Endodermal cell (in vitro differentiated cells): ENCODE data around the gene COX14. TPM values are rescaled to one million over a fixed set of nuclear protein-coding genes. Genes with fewer than 3 reads are reported as not detected.

Experiments
- DNase-seq: peaks from one replicate; pipeline ENCODE4 v3.0.0-alpha.2; 2017
- H3K27ac ChIP-seq: 2 replicates; pipeline ENCODE4 v1.5.1; 2013; ENCODE audit warnings: mild to moderate bottlenecking, low read depth, low read length, moderate library complexity
- H3K27me3 ChIP-seq: 2 replicates; pipeline ENCODE4 v1.6.1; 2013; ENCODE audit warnings: mild to moderate bottlenecking, low read length, moderate library complexity; ENCODE audit not compliant: insufficient read depth, control insufficient read depth, poor library complexity, severe bottlenecking
- H3K36me3 ChIP-seq: 2 replicates; pipeline ENCODE4 v1.7.0; 2013; ENCODE audit warnings: mild to moderate bottlenecking, low read length, moderate library complexity; ENCODE audit not compliant: control insufficient read depth, insufficient read depth
- H3K4me1 ChIP-seq: one replicate; pipeline ENCODE4 v1.7.0; 2013; ENCODE audit warnings: low read length; ENCODE audit not compliant: control insufficient read depth, insufficient read depth
- H3K4me3 ChIP-seq: 2 replicates; pipeline ENCODE4 v1.5.1; 2013; ENCODE audit warnings: mild to moderate bottlenecking, low read length, moderate library complexity
- H3K9ac ChIP-seq: 2 replicates; pipeline ENCODE4 v1.6.1; 2013; ENCODE audit warnings: mild to moderate bottlenecking, low read length, moderate library complexity; ENCODE audit not compliant: poor library complexity, severe bottlenecking; ENCODE audit errors: extremely low read depth
- H3K9me3 ChIP-seq: 2 replicates; pipeline ENCODE4 v1.6.1; 2013; ENCODE audit warnings: mild to moderate bottlenecking, low read length, moderate library complexity; ENCODE audit not compliant: control insufficient read depth
- H3K27ac Mint-ChIP-seq: 2 replicates; pipeline ENCODE4 v1.8.0; 2020; ENCODE audit warnings: mixed read lengths
- H3K27me3 Mint-ChIP-seq: 2 replicates; pipeline ENCODE4 v1.8.0; 2021; ENCODE audit warnings: mild to moderate bottlenecking, mixed read lengths; ENCODE audit not compliant: insufficient read depth
- H3K36me3 Mint-ChIP-seq: 2 replicates; pipeline ENCODE4 v1.8.0; 2020; ENCODE audit warnings: low read depth, mixed read lengths
- H3K4me1 Mint-ChIP-seq: 2 replicates; pipeline ENCODE4 v1.8.0; 2020; ENCODE audit warnings: mixed read lengths
- H3K4me3 Mint-ChIP-seq: 2 replicates; pipeline ENCODE4 v1.8.0; 2020; ENCODE audit warnings: mild to moderate bottlenecking, moderate library complexity, mixed read lengths
- H3K9me3 Mint-ChIP-seq: 2 replicates; pipeline ENCODE4 v1.8.0; 2020; ENCODE audit warnings: mild to moderate bottlenecking, mixed read lengths
- WGBS, 2 experiments: methylation state at CpG; one replicate each; pipeline versions ENCODE4 v1.1.5 to v1.1.7; 2013; ENCODE audit warnings: missing lambda C conversion rate in 2 of 2, mixed read lengths in 1 of 2; ENCODE audit not compliant: insufficient coverage in 1 of 2, insufficient read length in 1 of 2; 5-methylcytosine and 5-hydroxymethylcytosine counted together
- total RNA-seq, 2 donors: library from RNA; stranded (reverse); fragmentation: NEBNext Ultra II Directional in 1 of 2; extraction: Animal tissue kit (Norgen Biotek cat#: 25700) in 1 of 2; gene quantifications; 2 replicates in 1 of 2; 3 replicates in 1 of 2; pipeline ENCODE4 v1.2.1, GENCODE V29; 2021
- TF ChIP-seq, protein P1 (sequence below): fragments of 200-600 bp; sonication (generic); conservative IDR thresholded peaks from 2 replicates; pipeline ENCODE4 v1.5.0; 2021; ENCODE audit warnings: antibody characterized with exemption, mild to moderate bottlenecking

Gene COX14
- total RNA-seq, 2 donors from 2014 or later: 26.0 to 26.7 TPM

- Histone ChIP-seq H3K4me3 (peak overlapping the region; percentile 99), H3K27me3 (no peaks in the 10 kb centered on the region), H3K4me1 (peaks cover 18% of the 10 kb centered on the region), H3K27ac (peak overlapping the region; percentile 85), H3K9ac (peak overlapping the region; percentile 87), H3K36me3 (peaks cover 5% of the 10 kb centered on the region), H3K9me3 (no peaks in the 10 kb centered on the region)
- H3K36me3 Mint-ChIP-seq: peaks cover 16% of the 10 kb centered on the region
- DNase-seq: no peak
- WGBS, 2 experiments: 28 to 31% methylated on average over 18 to 26 of the region's 26 CpGs
- no peaks in the 10 kb centered on the region for H3K9me3 Mint-ChIP-seq
- TF ChIP-seq, protein P1, sequence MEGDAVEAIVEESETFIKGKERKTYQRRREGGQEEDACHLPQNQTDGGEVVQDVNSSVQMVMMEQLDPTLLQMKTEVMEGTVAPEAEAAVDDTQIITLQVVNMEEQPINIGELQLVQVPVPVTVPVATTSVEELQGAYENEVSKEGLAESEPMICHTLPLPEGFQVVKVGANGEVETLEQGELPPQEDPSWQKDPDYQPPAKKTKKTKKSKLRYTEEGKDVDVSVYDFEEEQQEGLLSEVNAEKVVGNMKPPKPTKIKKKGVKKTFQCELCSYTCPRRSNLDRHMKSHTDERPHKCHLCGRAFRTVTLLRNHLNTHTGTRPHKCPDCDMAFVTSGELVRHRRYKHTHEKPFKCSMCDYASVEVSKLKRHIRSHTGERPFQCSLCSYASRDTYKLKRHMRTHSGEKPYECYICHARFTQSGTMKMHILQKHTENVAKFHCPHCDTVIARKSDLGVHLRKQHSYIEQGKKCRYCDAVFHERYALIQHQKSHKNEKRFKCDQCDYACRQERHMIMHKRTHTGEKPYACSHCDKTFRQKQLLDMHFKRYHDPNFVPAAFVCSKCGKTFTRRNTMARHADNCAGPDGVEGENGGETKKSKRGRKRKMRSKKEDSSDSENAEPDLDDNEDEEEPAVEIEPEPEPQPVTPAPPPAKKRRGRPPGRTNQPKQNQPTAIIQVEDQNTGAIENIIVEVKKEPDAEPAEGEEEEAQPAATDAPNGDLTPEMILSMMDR: no peak
- peak overlapping the region; percentile 97 for H3K27ac Mint-ChIP-seq
- H3K4me1 Mint-ChIP-seq: peaks cover 20% of the 10 kb centered on the region
- peak overlapping the region; percentile 92 for H3K4me3 Mint-ChIP-seq
- H3K27me3 Mint-ChIP-seq: no peaks in the 10 kb centered on the region
Observed at GRCh38 chr12:50112456-50113218, 601 bp downstream of the COX14 start.

DNA sequence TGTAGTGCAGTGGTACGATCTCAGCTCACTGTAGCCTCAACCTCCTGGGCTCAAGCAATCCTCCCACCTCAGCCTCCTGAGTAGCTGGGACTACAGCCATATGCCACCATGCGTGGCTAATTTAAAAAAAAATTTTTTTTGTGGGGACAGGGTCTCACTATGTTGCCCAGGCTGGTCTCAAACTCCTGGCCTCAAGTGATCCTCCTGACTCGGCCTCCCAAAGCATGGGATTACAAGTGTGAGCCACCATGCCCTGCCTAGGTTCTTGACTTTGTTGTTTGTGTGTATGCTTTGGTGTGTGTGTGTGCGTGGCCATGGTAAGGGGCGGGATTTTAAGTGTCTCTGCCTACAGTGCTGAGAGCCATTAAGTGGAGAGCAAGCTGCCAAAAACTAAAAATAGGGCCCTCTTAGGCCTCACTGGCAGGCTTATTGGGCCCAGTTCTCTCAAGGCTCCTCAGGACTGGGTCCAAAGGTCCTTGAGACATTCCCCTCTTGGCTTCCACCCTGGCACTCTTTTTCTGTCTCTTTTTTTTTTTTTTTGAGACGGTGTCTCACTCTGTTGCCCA, 5.1 kb downstream of the COX14 start:
- H3K9me3 Mint-ChIP-seq: no peaks in the 10 kb centered on the region
- TF ChIP-seq, protein P1: no peak
- DNase-seq: no peak
- no peak overlapping the region for H3K4me3 ChIP-seq
- H3K27me3 Mint-ChIP-seq: no peaks in the 10 kb centered on the region
- WGBS, 2 experiments: 91 to 94% methylated on average over 3 to 6 of the region's 6 CpGs
- H3K9ac ChIP-seq: no peak overlapping the region
- H3K4me3 Mint-ChIP-seq: no peak overlapping the region
- H3K27ac ChIP-seq: no peak overlapping the region
- peaks cover 7% of the 10 kb centered on the region for H3K4me1 Mint-ChIP-seq
- no peaks in the 10 kb centered on the region for H3K27me3 ChIP-seq
- no peaks in the 10 kb centered on the region for H3K4me1 ChIP-seq
- peaks cover 10% of the 10 kb centered on the region for H3K36me3 ChIP-seq
- no peak overlapping the region for H3K27ac Mint-ChIP-seq
- peaks cover 26% of the 10 kb centered on the region for H3K36me3 Mint-ChIP-seq
- no peaks in the 10 kb centered on the region for H3K9me3 ChIP-seq

- Mint-ChIP-seq H3K9me3 (no peaks in the 10 kb centered on the region), H3K27me3 (no peaks in the 10 kb centered on the region), H3K4me1 (no peaks in the 10 kb centered on the region), H3K27ac (no peak overlapping the region), H3K36me3 (peaks cover 34% of the 10 kb centered on the region), H3K4me3 (no peak overlapping the region)
- no peak overlapping the region for H3K27ac ChIP-seq
- H3K9me3 ChIP-seq: no peaks in the 10 kb centered on the region
- H3K4me3 ChIP-seq: no peak overlapping the region
- H3K36me3 ChIP-seq: peaks cover 10% of the 10 kb centered on the region
- no peak overlapping the region for H3K9ac ChIP-seq
- no peaks in the 10 kb centered on the region for H3K27me3 ChIP-seq
- H3K4me1 ChIP-seq: no peaks in the 10 kb centered on the region
- TF ChIP-seq, protein P1: no peak
- DNase-seq: no peak
- 100% methylated on average over 2 of the region's 2 CpGs; no CpG with 5 or more reads in 1 of the 2 experiments for WGBS, 2 experiments
Observed at GRCh38 chr12:50119387-50119786, 7.4 kb downstream of the COX14 start.
